Fibroblast of gingiva (primary cell): Measurements from ENCODE around the gene ZNF462.

Experiments
- DNase-seq: peaks from one replicate; pipeline ENCODE4 v3.0.0-alpha.2; 2011; ENCODE audit warnings: low read depth

The ZNF462 gene

DNA sequence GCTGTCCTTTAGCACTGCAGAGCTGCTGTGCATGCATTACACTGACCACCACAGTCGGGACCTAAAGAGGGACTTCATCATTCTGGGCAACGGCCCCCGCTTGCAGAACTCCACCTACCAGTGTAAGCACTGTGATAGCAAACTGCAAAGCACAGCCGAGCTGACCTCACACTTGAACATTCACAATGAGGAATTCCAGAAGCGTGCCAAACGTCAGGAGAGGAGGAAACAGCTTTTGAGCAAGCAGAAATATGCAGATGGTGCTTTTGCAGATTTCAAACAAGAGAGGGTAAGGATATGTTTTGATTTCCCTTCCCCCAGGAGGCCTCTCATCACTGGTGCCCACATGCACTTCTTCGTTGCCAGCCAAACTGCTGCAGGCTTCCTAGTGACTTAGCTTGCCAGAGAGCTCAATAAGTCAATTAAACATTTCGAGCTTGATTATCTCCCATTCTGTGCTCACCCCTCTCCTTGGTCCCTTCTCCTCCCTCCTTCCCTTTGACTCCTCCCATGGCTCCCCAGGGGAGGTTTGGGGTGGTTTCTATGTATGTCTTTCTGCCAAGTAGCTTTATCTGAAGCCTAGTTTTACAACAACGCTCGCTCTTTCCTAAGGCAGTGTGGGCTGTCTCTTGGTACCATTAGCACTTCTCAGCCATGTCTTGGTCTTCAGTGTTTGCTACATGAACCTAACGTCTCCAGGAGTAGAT lies 66.7 kb downstream of the ZNF462 start:
- DNase-seq = no peak

DNA sequence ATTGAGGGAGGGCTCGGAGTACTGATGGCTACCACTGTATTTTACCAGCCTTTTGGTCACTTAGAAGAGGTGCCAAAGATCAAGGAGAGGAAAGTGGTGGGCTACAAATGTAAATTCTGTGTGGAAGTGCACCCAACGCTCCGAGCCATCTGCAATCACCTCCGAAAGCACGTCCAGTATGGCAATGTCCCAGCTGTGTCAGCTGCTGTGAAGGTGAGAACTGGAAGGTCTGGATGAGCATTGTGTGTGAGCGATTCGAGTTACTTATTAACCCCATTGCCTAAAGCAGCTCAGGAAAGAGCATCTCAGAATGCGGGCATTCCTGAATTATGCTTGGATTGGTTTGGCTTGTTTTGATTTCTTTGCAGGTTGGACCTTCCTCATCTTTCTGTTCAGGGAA lies 67.5 kb downstream of the ZNF462 start:
- no peak for DNase-seq

DNA sequence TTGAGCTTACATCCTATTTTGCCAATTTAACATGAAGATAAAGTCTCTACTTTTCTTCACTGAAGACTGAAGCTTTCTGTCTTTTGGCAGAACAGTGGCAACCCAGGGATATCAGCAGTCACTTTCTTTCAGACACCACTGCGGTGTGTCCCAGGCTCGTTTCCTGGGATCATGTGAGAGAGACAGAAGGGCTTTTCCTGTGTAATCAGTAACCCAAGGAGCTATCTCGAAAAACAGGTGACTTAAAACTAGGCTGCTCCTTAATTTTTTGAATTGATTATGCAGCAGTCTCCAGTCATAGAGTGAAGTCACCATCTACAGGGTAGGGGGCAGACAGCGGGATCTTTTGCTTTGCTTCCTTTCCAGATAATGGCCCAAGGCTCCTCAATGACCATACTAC lies 68.5 kb downstream of the ZNF462 start:
- no peak for DNase-seq

DNA sequence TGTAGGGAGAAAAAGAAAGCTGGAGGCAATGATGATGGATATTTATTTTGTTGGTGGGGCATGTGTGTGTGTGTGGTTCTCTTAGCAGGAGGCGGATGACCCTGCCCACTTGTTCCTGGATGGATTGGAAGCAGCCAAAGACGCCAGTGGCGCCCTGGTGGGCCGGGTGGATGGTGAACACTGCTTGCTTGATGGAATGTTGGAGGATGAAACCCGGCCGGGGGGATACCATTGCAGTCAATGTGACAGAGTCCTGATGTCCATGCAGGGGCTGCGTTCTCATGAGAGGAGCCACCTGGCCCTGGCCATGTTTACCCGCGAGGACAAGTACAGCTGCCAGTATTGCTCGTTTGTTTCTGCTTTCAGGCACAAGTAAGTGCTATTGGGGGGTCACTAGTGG lies 69.2 kb downstream of the ZNF462 start:
- DNase-seq = no peak

DNA sequence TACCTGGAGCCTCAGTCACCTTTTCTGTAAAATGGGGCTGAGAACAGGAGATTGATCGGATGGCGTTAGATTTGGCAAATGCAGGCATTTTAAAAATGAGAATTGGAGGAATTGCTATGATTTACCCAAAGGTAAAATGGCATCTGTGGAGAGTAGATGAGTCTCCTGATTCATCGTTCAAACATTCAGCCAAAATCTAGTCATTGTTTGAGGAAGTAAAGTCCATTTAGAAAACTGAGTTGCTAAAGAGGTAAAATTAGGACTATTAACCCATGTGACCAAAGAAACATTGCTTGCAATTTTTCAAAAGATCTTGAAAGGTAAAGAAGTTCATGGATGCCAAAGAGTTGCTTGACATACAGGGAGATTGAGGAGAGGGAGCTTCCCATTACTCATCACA lies 69.7 kb downstream of the ZNF462 start:
- DNase-seq = no peak

DNA sequence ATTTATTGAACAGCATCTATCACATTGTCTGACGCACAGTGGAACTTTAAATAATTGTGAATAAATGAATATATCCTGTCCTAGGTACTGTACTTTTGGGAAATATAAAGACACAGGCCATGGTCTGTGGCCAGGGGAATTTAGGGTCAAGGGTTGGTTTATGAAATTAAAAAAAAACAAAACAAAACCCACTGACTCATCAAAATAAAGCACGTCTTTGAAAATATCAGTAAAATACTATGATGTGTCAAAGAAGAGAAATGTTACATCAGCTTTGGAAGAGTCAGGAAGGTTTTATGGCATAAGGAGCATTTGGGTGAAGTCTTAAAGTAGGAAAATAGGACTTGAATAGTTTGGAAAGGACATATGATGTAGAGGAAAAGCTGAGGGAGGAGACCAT lies 70.5 kb downstream of the ZNF462 start:
- DNase-seq = no peak

DNA sequence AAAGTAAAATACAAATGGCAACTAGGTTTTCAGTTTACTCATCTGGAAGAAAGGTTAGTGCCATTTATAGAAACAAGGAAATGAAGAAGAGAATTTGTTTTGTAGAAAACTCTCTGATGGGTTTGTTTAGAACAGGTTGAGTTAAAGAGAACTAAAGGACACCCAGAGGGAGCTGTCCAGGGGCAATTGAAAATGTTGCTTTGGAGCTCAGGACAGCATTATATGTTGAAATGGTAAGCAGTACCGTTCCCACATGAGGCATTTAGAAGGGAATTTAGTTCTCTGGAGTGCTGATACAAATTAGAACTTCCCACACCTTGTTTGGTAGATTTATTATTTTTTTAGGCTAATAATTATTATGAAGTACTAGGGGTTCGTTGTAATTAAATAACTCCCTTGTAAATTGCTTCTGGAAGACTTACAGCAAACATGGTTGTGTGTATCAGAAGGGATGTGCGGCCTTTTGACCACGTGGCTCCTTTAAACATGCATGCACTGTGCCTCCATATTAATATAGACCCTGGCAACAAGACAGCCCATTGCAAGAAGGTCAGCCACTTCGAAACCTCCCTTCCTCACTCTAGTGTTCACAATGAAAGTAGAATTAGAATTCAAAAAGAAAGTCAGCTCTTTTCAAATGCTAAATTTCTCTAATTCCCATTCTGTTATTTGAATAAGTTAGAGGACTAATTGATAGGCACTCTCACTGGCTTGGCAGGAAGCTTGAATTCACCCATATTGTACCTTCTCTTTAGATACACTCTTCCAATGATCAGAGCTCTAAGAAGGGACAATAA lies 71.7 kb downstream of the ZNF462 start:
- no peak for DNase-seq

DNA sequence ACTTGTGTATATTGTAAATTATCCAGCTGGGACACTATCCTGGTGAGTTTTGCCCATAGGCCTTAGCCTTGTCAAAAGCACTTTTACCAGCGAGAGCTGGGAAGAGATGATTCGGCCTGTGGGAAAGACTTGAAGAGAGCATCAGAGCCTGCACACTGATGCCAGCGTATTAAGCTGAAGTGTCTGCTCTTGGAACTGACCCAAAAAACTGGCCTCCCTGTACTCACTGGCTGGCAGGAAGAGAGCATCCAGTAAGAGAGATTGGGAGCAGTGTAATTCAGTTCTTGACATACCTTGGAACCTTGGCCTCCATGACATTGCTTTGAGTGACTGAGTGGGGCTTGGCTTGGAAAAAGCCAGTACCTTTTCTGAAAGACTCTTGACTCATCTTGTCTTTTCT lies 73.7 kb downstream of the ZNF462 start:
- no peak for DNase-seq

DNA sequence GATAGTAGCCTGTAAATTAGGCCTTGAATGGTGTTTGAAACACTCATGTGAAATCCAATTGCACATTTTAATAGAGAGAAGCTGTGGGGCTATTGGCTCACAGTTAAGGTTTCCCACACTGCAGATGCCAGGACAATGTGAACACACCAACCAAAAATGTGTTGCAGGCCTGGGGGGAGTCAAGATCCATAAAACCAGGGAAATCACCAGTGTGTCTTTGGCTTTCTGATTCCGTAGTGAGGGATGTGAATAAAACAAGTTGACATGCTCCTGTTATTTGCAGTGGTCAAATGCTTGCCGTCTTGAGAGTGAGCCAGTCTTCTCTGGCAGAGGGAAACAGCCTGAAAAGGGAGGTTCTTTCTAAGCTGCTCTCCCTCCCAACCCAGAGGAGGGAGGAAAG lies 79.0 kb downstream of the ZNF462 start:
- DNase-seq = no peak

DNA sequence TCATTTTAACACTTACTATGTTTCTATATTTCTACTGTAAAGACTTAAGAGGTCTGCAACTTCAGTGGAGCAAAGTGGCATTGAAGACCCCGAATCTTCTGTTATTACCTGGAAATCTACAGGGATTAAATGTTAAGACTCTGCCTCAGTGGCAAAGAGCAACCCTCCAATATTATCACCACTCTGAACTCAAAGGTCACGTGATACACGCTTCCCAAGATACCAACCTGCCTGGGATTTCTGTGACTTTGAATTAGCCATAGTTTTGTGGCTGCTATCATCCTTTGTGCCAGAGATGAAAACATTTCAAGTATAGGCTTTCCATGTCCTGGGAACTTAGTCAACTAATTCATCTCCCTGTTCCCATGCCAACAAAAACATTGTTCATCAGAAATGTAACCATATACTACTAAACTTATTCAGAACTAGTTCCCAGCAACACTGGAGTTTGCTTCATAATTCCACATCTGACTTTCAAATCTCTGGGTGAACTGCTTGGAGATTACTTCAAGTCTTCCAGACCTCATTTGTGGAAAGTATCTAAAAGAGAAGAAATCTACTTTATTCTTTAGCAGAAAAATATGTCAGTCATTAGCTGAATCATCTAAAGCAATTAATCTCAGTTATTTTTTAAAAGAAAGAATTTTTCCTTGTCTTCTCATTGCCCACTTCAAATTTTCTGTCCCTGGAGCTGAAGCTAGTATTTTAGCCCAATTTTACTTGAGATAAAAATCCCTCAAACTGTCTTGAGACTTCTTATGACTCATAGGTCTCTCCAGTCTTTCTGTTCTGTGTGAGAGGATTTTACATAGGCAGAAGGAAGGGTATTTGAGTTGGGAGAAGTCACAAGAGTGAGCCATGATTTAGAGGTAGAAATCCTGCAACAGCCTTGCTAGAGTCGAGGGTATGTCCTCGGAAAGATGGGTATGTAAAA lies 83.0 kb downstream of the ZNF462 start:
- DNase-seq = peak; percentile 90

DNA sequence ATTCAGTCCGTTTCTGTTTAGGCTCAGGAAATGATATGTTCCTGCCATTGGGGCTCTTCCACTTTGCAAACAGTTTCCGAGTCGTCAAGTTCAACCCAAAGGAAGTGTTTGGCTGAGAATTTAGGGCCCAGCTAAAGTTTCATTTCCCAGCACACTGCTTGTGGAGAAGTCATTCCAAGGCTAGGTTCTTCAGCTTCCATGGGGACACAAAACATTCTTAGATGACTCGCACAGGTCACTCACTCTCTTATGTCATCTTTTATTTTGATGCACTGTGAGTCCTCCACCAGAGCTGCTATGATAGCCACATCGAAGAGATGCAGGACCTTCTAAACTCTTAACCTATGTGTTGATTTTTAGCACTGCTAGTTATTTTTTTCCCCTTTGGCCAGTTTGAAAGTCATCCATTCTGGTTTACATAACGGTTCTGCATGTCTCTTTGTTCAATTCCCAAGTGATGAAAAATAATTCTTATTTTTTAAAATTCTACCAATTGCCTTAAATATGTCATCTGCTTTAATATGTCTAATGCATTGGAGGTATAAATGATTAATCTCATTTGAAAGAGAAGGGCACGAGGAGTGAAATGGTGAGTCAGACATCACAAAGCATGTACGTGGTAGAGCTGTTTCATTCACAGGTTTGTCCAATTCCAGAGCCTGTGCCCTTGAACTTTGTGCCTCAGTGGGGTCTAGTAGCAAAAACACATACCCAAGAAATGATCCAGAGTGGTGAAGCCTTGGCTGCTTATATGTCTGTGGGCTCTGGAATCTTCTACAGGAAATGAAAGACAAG lies 84.3 kb downstream of the ZNF462 start:
- DNase-seq = no peak

DNA sequence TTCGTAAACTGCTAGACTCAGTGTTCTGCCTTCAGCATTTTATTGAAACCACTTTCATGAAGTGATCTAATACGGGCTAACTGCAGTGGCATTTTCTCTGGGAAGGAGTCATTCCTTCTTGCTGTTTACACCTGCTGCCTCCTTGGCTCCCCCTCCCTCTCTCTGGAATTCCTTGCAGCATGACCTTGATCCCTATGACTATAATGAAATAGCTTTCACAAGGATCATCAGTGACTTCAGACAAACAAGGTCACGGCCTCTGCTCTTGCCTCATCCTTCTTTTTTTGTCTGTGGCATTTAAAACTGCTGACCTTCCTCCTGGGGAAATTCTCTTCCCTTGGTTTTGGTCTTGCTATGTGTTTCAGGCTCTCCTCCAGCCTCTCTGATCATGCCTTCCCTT lies 90.2 kb downstream of the ZNF462 start:
- DNase-seq = peak; percentile 58

DNA sequence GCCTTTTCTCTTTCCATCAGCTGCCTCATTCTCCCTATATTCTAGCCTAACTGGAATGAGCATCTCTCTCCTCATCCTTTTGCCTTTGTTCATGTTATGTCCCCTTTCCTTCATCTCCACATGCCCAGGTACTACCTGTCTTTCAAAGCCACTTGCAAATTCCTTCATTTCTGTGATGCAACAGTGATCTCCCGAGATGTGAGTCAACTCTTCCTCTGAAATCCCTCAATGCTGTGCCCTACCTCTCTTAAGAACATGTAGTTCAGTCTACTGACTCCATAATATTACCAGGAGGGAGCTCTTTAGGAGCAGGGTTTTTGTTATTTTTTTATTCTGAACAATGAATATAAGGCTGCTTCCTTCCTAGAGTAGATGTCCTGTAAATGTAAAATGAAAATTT lies 91.6 kb downstream of the ZNF462 start:
- no peak for DNase-seq

DNA sequence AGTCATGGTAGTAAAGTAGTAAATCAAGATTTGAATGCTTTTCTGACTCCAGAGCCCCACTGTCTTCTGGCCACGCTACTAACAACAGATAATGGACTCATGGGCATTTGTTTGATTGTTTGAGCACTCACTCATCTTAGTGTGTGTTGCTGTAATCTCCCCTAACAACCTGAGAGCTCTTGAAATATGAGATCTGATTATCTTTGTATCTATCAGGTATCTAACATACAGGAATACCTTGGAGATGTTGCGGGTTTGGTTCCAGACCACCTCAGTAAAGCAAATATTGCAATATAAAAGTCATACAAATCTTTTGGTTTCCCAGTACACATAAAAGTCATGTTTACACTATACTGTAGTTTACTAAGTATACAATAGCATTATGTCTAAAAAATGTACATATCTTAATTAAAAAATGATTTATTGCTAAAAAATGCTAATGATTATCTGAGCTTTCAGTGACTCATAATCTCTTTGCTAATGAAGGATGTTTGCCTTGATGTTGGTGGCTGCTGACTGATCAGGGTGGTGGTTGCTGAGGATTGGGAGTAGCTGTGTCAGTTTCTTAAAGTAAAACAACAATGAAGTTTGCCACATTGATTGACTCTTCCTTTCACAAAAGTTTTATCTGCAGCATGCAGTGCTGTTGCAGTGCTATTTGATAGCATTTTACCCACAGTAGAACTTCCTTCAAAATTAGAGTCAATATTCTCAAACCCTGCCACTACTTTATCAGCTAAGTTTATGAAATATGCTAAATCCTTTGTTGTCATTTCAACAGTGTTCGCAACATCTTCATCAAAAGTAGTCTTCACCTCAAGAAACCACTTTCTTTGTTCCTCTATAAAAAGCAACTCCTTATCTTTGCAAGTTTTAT lies 92.2 kb downstream of the ZNF462 start:
- no peak for DNase-seq

DNA sequence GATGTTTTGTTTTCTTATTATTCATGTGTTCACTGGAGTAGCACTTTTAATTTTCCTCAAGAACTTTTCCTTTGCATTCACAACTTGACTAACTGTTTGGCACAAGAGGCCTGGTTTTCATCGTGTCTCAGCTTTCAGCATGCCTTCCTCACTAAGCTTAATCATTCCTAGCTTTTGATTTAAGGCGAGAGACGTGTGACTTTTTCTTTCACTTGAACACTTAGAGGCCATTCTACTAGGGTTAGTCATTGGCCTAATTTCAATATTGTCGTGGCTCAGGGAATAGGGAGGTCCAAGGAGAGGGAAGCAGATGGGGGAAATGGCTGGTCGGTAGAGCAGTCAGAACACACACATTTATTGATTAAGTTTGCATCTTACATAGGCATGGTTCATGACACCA lies 94.0 kb downstream of the ZNF462 start:
- DNase-seq = peak; percentile 13

DNA sequence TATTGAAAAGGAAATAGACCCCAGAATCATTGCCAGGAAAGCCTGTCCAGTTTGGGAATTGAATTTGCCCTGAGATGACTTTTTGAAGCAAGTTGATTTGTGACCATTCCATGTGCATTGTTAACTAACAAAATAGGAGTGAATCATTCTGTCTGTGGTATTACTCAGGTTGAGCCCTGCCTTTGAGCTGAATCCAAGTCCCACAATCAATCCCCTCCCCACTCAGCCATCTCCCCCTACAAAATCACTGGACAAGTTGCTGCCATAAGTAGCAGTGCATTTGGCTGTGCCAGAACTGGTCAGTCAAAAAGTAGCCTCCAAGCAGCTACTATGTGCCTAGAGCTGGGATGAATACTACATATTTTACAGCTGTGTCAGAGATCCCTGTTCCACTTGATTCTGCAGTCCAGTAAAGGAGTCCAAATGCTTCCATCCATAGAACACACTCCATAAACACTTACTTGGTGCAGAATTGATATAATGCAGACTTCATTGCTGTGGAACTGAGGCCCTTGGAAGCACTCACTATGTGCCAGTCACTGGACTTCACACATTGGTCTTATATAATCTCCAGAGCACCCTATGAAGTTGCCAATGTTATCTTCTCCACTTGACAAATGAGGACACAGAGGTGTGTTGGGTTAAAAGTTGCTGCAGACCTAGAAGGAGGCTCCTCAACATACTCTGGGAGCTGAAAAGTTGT lies 96.1 kb downstream of the ZNF462 start:
- no peak for DNase-seq

DNA sequence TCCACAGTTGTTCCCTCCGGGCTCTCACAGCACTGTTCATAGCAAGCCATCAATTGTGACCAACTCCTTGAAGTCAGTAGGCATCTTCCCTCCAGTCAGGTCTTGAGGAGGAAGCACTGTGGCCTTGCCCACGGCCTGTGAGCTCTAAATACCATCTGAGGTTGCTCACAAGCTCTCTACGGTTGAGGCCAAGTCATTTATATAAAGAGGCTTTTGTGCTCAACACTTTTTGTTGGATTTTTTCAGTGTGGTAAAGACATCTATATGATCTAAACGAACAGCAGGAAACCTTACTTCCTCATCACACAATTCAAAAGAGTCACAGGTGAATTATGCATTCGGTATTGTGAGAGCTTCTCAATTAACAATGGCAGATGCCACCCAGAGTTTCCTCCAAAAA lies 97.3 kb downstream of the ZNF462 start:
- DNase-seq = no peak

DNA sequence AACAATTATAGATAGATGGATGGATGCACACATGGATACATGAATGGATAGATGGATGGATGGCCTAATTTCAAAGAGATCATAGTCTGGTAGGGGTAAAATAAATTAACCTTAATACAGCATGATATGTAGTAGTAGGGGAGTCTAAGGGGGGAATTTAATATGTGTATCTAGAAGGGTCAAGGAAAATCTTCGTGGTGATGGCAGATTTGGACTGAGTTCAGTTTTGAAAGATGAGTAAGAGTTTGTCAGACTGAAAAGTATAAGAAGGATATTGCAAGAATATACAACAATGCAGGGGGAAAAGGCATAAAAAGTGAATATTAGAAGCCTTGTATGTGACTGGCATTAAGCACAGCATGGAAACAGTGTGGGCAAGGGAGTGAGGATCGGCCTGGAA lies 98.7 kb downstream of the ZNF462 start:
- DNase-seq = no peak

DNA sequence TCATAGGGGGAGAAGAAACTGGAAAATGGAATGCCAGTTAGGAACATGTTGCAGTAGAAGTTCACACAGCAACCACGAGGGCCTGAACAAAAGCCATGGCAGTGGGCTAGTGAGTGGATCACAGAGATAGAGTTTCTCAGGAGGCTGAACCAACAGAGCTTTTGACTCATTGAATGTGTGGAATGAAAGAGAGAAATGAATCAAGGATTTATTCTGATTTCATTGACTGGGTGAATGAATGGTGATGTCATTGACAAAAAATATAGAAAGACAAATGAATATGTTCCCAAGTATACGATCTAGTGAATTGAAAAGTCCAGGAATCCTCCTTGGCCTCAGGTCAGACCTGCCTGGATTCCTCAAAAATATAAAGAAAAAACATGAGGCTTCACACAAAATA lies 99.2 kb downstream of the ZNF462 start:
- DNase-seq = peak; percentile 11
